ENCODE data around the gene ZNF260. TPM values are rescaled to one million over a fixed set of nuclear protein-coding genes. Genes with fewer than 3 reads are reported as not detected.
A peak's percentile ranks its signal among the peaks of the same experiment; 100 is the strongest.

Gene ZNF260
- total and polyA plus RNA-seq, 2 of the 13 experiments (the other 11 are each of a cell fraction or from before 2014, with no cell fraction given) = 2.8 to 10.5 TPM

DNA sequence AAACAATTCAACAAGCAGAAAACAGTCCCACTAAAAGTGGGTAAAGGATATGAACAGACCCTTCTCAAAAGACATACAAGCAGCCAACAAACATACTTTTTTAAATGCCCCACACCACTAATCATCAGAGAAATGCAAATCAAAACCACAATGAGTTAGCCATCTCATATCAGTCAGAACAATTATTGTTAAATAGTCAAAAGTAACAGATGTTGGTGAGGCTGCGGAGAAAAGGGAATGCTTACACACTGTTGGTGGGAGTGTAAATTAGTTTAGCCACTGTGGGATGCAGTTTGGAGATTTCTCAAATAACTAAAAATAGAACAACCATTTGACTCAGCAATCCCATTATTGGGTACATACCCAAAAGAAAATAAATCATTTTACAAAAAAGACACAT, 36.3 kb upstream of the ZNF260 start (continued):
- TF ChIP-seq, protein P1, sequence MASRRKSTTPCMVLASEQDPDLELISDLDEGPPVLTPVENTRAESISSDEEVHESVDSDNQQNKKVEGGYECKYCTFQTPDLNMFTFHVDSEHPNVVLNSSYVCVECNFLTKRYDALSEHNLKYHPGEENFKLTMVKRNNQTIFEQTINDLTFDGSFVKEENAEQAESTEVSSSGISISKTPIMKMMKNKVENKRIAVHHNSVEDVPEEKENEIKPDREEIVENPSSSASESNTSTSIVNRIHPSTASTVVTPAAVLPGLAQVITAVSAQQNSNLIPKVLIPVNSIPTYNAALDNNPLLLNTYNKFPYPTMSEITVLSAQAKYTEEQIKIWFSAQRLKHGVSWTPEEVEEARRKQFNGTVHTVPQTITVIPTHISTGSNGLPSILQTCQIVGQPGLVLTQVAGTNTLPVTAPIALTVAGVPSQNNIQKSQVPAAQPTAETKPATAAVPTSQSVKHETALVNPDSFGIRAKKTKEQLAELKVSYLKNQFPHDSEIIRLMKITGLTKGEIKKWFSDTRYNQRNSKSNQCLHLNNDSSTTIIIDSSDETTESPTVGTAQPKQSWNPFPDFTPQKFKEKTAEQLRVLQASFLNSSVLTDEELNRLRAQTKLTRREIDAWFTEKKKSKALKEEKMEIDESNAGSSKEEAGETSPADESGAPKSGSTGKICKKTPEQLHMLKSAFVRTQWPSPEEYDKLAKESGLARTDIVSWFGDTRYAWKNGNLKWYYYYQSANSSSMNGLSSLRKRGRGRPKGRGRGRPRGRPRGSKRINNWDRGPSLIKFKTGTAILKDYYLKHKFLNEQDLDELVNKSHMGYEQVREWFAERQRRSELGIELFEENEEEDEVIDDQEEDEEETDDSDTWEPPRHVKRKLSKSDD (CRISPR knock-in tag; IDR thresholded peaks at IDR 0.05; ENCODE audit: low read depth) = no peak

DNA sequence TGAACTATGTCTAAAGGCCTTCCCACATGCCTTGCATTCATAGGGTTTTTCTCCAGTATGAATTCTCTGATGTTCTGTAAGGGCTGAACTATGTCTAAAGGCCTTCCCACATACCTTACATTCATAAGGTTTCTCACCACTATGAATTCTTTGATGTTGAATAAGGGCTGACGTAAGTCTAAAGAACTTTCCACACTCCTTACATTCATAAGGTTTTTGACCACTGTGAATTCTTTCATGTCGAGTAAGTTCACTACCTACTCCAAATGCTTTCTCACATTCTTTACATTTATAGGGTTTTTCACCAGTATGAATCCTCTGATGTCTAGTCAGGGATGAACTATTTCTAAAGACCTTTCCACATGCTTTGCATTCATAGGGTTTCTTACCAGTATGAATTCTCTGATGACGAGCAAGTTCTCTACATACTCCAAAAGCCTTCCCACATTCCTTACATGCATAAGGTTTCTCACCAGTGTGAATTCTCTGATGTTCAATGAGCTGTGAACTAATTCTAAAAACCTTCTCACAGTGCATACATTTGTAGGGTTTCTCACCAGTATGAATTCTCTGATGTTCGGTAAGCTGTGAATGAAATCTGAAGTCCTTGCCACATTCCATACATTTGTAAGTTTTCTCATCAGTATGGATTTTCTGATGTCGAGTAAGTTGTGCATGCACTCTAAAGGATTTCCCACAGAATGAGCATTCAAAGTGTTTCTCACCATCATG, 19.1 kb upstream of the ZNF260 start:
- no peak overlapping the region for H3K9ac ChIP-seq (ENCODE audit: insufficient read depth, low read depth, low read length)
- TF ChIP-seq, protein P2, sequence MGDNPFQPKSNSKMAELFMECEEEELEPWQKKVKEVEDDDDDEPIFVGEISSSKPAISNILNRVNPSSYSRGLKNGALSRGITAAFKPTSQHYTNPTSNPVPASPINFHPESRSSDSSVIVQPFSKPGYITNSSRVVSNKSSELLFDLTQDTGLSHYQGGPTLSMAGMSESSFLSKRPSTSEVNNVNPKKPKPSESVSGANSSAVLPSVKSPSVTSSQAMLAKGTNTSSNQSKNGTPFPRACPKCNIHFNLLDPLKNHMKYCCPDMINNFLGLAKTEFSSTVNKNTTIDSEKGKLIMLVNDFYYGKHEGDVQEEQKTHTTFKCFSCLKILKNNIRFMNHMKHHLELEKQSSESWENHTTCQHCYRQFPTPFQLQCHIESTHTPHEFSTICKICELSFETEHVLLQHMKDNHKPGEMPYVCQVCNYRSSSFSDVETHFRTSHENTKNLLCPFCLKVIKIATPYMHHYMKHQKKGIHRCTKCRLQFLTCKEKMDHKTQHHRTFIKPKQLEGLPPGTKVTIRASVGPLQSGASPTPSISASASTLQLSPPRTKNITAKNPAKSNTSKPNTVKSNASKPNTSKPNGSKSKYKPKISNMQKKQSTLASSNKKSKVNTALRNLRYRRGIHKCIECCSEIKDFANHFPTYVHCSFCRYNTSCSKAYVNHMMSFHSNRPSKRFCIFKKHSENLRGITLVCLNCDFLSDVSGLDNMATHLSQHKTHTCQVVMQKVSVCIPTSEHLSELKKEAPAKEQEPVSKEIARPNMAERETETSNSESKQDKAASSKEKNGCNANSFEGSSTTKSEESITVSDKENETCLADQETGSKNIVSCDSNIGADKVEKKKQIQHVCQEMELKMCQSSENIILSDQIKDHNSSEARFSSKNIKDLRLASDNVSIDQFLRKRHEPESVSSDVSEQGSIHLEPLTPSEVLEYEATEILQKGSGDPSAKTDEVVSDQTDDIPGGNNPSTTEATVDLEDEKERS (CRISPR knock-in tag; IDR thresholded peaks at IDR 0.05) = peak; percentile 66; the same call in 1 of the 2 replicates
- TF ChIP-seq ZNF143 (CRISPR knock-in tag; IDR thresholded peaks at IDR 0.05) = no peak
- peak; percentile 100; the same call in 1 of the 2 replicates for TF ChIP-seq ZNF274 (CRISPR knock-in tag; IDR thresholded peaks at IDR 0.05)
- TF ChIP-seq MAFG (CRISPR knock-in tag; IDR thresholded peaks at IDR 0.05) = no peak
- TF ChIP-seq CREB1 (IDR thresholded peaks at IDR 0.05) = no peak
- no peak for TF ChIP-seq CREB1 (CRISPR knock-in tag; IDR thresholded peaks at IDR 0.05)
- no peak for TF ChIP-seq HNRNPLL (IDR thresholded peaks at IDR 0.05; ENCODE audit: low read depth, low read length, poor library complexity, severe bottlenecking)
- no peak overlapping the region for H3K4me3 ChIP-seq (replicated peaks in 1 of 3; ENCODE audit: insufficient read depth in 1 of 3, low read depth in 2 of 3, low read length in 3 of 3)
- intact Hi-C loops (cut with micrococcal nuclease; ENCODE audit: unreplicated experiment) (no loop called here), in situ Hi-C loops (cut with HindIII; ENCODE audit: extremely low pct_ligation_motif_present, low pct_unique_long_range_greater_than_20kb) (no loop called here)
- ChIA-PET CTCF (ENCODE audit: low intra/inter-chr PET ratio, low total read pairs) (no interaction called here), POLR2A (no interaction called here)
- H3K27me3 ChIP-seq (ENCODE audit: control insufficient read depth in 1 of 2, insufficient read depth in 2 of 2, low read length in 2 of 2) = no peaks in the 10 kb centered on the region
- H3K36me3 ChIP-seq (replicated peaks in 1 of 2; ENCODE audit: control insufficient read depth in 1 of 2, insufficient read depth in 2 of 2, low read length in 2 of 2) = peaks cover 16 to 62% of the 10 kb centered on the region in 2 experiments
- peaks cover 99% of the 10 kb centered on the region for H3K9me3 ChIP-seq (ENCODE audit: low read length)
- DNase-seq (ENCODE audit: low spot score) (no peak), FAIRE-seq (no peak), ATAC-seq (no peak)
- 98% methylated on average over 5 of the region's 5 CpGs for WGBS (ENCODE audit: low lambda C conversion rate)
- H3K4me2 ChIP-seq (ENCODE audit: low read depth, low read length) = no peak overlapping the region
- no peak overlapping the region for H2AFZ ChIP-seq (ENCODE audit: low read length)
- no TSS peak for BruUV-seq (replicated peaks)
- no peaks in the 10 kb centered on the region for H4K20me1 ChIP-seq (ENCODE audit: insufficient read depth, low read length)
- no peak overlapping the region for H3K27ac ChIP-seq (ENCODE audit: extremely low read length, insufficient read depth, low read length)
- H3K79me2 ChIP-seq (ENCODE audit: insufficient read depth, low read length) = no peaks in the 10 kb centered on the region
- H3K4me1 ChIP-seq (ENCODE audit: insufficient read depth, low read length) = no peaks in the 10 kb centered on the region

Data from HepG2 (cell line).